22Rv1 (cell line): ENCODE results near the gene ENC1.

ENCODE experiments used
- CTCF ChIP-seq: fragments of 450-650 bp; IDR thresholded peaks from 2 replicates; pipeline ENCODE4 v1.5.1; 2017; ENCODE audit warnings: mild to moderate bottlenecking
- ZFX ChIP-seq: fragments of 450-650 bp; IDR thresholded peaks from 2 replicates; pipeline ENCODE4 v1.6.1; 2017; ENCODE audit warnings: antibody characterized with exemption, borderline replicate concordance

GRCh38 chr5:74660140-74660539 lies 19.6 kb upstream of the ENC1 start:
- no peak for TF ChIP-seq CTCF
- TF ChIP-seq ZFX = no peak
